Nephron progenitor cell (in vitro differentiated cells): Measurements from ENCODE around the gene FOXJ1.
A peak's percentile ranks its signal among the peaks of the same experiment; 100 is the strongest.

Source experiments
- DNase-seq: peaks from one replicate; pipeline ENCODE4 v3.0.0; 2021
- H3K27ac Mint-ChIP-seq: 2 replicates; pipeline ENCODE4 v1.8.0; 2021; ENCODE audit warnings: mild to moderate bottlenecking, moderate library complexity, mixed read lengths
- H3K27me3 Mint-ChIP-seq: 2 replicates; pipeline ENCODE4 v1.8.0; 2021; ENCODE audit warnings: mild to moderate bottlenecking, low read depth, mixed read lengths; ENCODE audit not compliant: poor library complexity
- H3K36me3 Mint-ChIP-seq: 2 replicates; pipeline ENCODE4 v1.8.0; 2021; ENCODE audit warnings: low read depth, mixed read lengths
- H3K4me1 Mint-ChIP-seq: 2 replicates; pipeline ENCODE4 v1.8.0; 2021; ENCODE audit warnings: mixed read lengths
- H3K4me3 Mint-ChIP-seq: 2 replicates; pipeline ENCODE4 v1.8.0; 2021; ENCODE audit warnings: mild to moderate bottlenecking, moderate library complexity, mixed read lengths
- H3K9me3 Mint-ChIP-seq: 2 replicates; pipeline ENCODE4 v1.8.0; 2021; ENCODE audit warnings: mild to moderate bottlenecking, moderate library complexity, mixed read lengths
- TF ChIP-seq, protein P1 (sequence below): fragments of 200-600 bp; sonication (generic); IDR thresholded peaks from 2 replicates; pipeline ENCODE4 v1.5.0; 2021; ENCODE audit warnings: antibody characterized with exemption

The FOXJ1 gene

DNA sequence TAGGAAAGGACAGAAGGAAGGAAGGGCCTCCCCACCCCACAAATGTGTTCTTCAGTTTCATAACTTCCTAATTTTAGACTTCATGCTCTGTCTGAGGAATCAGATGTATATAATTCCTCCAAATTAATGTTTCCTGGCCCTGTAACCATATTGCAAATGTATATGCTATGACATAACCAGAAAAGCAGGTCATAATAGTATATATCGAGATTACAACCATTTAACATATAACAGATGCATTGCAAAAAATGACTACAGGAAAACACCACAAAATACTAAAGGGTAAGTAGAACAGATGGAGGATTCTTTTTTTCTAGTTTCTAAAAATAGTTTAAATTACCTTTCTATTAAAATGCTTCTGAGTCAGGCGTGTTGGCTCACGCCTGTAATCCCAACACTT, 34.3 kb downstream of the FOXJ1 start:
- peaks cover 12% of the 10 kb centered on the region for H3K4me1 Mint-ChIP-seq
- H3K36me3 Mint-ChIP-seq = peaks cover 5% of the 10 kb centered on the region
- DNase-seq = no peak
- H3K27ac Mint-ChIP-seq = no peak overlapping the region
- no peak overlapping the region for H3K4me3 Mint-ChIP-seq
- no peaks in the 10 kb centered on the region for H3K9me3 Mint-ChIP-seq
- peaks cover 3% of the 10 kb centered on the region for H3K27me3 Mint-ChIP-seq
- TF ChIP-seq, protein P1, sequence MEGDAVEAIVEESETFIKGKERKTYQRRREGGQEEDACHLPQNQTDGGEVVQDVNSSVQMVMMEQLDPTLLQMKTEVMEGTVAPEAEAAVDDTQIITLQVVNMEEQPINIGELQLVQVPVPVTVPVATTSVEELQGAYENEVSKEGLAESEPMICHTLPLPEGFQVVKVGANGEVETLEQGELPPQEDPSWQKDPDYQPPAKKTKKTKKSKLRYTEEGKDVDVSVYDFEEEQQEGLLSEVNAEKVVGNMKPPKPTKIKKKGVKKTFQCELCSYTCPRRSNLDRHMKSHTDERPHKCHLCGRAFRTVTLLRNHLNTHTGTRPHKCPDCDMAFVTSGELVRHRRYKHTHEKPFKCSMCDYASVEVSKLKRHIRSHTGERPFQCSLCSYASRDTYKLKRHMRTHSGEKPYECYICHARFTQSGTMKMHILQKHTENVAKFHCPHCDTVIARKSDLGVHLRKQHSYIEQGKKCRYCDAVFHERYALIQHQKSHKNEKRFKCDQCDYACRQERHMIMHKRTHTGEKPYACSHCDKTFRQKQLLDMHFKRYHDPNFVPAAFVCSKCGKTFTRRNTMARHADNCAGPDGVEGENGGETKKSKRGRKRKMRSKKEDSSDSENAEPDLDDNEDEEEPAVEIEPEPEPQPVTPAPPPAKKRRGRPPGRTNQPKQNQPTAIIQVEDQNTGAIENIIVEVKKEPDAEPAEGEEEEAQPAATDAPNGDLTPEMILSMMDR = no peak

GRCh38 chr17:76104896-76105231, 36.2 kb downstream of the FOXJ1 start:
- Mint-ChIP-seq H3K9me3 (no peaks in the 10 kb centered on the region), H3K27ac (no peak overlapping the region), H3K27me3 (peaks cover 3% of the 10 kb centered on the region), H3K4me3 (no peak overlapping the region), H3K4me1 (peaks cover 12% of the 10 kb centered on the region), H3K36me3 (peaks cover 18% of the 10 kb centered on the region)
- DNase-seq = no peak
- TF ChIP-seq, protein P1 = no peak

DNA sequence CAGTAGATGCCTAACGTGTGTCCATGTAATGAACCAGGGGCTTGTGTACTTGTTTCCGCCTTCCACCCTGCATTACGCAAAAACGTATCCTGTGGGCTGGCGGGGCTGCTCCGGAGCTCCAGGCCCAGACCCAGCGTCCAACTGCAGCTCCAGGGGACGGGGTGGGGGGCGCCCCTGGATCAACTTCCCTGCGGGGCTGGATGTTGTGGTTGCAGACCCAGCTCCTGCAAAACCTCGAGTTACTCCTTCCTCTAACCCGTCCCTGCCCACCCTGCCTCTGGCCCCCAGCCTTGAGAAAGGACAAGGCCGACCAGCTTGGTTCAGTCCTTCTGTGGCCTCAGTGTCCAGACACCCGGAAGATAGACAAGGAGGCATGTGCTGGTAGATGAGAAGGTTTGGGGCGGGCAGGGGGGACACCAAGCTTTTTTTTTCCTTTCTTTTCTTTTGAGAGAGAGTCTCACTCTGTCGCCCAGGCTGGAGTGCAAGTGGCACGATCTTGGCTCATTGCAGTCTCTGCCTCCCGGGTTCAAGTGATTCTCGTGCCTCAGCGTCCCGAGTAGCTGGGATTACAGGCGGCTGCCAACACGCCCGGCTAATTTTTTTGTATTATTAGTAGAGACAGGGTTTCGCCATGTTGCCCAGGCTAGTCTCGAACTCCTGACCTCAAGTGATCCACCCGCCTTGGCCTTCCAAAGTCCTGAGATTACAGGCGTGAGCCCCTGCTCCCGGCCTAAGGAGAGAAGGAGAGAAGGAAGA, 36.7 kb downstream of the FOXJ1 start:
- Mint-ChIP-seq H3K4me3 (peak overlapping the region; percentile 92), H3K4me1 (peaks cover 12% of the 10 kb centered on the region), H3K36me3 (peaks cover 23% of the 10 kb centered on the region), H3K27me3 (peaks cover 3% of the 10 kb centered on the region), H3K9me3 (no peaks in the 10 kb centered on the region), H3K27ac (no peak overlapping the region)
- TF ChIP-seq, protein P1 = no peak
- DNase-seq = no peak

DNA sequence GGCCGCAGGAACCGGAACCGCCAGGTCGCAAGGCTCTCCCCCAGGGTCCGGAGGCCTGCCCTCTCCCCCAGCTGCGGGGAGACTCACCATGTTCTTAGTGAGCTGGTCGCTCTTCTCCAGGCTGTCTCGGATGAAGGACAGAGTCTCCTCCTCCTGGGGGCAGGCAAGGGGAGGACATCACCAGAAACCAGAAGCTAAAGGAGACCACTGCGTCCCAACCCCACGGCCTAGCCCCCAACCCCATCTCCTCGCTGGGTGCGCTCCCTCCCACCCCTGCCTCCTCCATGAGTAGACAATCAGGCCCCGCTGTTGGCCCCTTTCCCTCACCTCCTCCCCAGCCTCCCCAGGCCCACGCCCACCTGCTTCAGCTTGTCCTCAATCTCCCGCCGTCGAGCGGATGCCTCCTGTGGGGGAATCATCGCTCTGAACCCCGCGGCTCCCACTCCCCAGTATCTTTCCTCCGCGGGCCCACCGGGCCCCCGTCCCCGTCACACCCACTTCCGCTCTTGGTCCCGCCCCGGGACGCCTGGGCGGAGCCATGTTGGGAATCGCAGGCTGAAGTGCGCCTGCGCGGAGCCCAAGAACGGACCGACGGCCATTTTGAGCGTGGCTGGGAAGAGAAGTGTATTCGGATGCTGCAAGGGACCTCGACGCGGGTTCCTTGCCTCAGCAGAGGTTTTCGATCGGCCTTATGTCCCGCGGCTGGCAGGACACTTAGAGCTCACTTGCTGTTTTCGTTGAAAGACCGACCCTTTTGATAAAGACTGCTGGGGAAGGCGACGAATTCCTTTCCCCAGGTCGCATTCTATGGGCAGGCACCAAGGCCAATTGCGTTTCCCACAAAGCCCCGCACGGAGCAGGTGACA, 37.5 kb downstream of the FOXJ1 start, which contains the start of gene EXOC7:
Gene EXOC7, minus strand, starts transcription at position 514 of the 866 bp plus-strand sequence. Its CDS starts 95 bp downstream, at position 419.
- H3K27ac Mint-ChIP-seq = peak within 1 kb of the TSS; percentile 78
- TF ChIP-seq, protein P1 = no peak
- peaks cover 31% of the 10 kb centered on the region for H3K36me3 Mint-ChIP-seq
- peak; percentile 94 for DNase-seq
- peaks cover 12% of the 10 kb centered on the region for H3K4me1 Mint-ChIP-seq
- no peaks in the 10 kb centered on the region for H3K9me3 Mint-ChIP-seq
- peak within 1 kb of the TSS; percentile 92 for H3K4me3 Mint-ChIP-seq
- peaks cover 3% of the 10 kb centered on the region for H3K27me3 Mint-ChIP-seq

- TF ChIP-seq, protein P1 = no peak
- Mint-ChIP-seq H3K4me3 (peak overlapping the region; percentile 92), H3K9me3 (no peaks in the 10 kb centered on the region), H3K36me3 (peaks cover 37% of the 10 kb centered on the region), H3K4me1 (peaks cover 12% of the 10 kb centered on the region), H3K27me3 (peaks cover 3% of the 10 kb centered on the region), H3K27ac (peak overlapping the region; percentile 5)
- no peak for DNase-seq
Observed at GRCh38 chr17:76102944-76103273, 38.1 kb downstream of the FOXJ1 start.
